ENCODE results near the gene CARNS1. TPM values are rescaled to one million over a fixed set of nuclear protein-coding genes. Genes with fewer than 3 reads are reported as not detected.
A peak's percentile ranks its signal among the peaks of the same experiment; 100 is the strongest.

Gene CARNS1
- total and polyA plus RNA-seq, 10 of the 15 experiments (the other 5 are each of a cell fraction or from before 2014, with no cell fraction given), result 0.02 to 0.14 (median 0.10) TPM; not detected in 3

DNA sequence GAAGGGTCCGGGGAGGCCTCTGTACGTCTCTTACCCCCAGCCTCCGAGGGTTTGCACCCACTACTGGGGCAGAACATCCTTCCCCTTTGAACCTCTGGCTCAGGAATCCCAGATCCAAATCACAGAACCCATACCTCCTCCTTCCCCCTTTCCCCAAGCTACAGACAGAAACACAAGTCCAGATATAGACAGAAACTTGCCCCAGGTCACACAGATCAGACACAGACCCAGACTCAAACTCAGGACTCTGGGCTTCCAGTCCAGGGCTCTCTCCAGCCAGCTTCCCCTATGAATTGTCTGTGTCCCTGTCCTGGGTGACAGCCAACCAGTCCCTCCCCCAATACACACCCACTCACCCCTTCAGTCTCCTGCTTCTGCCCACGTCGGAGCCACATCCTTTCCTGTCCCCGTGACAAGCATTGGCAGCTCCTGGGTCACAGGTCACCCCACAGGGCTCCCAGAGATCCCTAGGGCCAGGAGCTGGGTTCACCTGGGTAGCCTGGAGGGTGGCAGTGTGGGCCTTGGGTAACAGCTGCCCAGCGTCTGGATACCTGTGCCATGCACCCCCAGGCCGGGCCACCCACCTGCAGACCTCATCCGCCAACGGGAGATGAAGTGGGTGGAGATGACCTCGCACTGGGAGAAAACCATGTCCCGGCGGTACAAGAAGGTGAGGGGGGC, 10.8 kb upstream of the CARNS1 start (continued):
- TF ChIP-seq, protein P1, sequence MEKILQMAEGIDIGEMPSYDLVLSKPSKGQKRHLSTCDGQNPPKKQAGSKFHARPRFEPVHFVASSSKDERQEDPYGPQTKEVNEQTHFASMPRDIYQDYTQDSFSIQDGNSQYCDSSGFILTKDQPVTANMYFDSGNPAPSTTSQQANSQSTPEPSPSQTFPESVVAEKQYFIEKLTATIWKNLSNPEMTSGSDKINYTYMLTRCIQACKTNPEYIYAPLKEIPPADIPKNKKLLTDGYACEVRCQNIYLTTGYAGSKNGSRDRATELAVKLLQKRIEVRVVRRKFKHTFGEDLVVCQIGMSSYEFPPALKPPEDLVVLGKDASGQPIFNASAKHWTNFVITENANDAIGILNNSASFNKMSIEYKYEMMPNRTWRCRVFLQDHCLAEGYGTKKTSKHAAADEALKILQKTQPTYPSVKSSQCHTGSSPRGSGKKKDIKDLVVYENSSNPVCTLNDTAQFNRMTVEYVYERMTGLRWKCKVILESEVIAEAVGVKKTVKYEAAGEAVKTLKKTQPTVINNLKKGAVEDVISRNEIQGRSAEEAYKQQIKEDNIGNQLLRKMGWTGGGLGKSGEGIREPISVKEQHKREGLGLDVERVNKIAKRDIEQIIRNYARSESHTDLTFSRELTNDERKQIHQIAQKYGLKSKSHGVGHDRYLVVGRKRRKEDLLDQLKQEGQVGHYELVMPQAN (conservative IDR thresholded peaks at IDR 0.05), result no peak
- TF ChIP-seq, protein P2, sequence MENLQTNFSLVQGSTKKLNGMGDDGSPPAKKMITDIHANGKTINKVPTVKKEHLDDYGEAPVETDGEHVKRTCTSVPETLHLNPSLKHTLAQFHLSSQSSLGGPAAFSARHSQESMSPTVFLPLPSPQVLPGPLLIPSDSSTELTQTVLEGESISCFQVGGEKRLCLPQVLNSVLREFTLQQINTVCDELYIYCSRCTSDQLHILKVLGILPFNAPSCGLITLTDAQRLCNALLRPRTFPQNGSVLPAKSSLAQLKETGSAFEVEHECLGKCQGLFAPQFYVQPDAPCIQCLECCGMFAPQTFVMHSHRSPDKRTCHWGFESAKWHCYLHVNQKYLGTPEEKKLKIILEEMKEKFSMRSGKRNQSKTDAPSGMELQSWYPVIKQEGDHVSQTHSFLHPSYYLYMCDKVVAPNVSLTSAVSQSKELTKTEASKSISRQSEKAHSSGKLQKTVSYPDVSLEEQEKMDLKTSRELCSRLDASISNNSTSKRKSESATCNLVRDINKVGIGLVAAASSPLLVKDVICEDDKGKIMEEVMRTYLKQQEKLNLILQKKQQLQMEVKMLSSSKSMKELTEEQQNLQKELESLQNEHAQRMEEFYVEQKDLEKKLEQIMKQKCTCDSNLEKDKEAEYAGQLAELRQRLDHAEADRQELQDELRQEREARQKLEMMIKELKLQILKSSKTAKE (IDR thresholded peaks at IDR 0.05; ENCODE audit: low read depth, poor library complexity, severe bottlenecking), result no peak
- TF ChIP-seq, protein P3, sequence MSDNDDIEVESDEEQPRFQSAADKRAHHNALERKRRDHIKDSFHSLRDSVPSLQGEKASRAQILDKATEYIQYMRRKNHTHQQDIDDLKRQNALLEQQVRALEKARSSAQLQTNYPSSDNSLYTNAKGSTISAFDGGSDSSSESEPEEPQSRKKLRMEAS (IDR thresholded peaks at IDR 0.05; ENCODE audit: low read depth, low read length), result no peak

DNA sequence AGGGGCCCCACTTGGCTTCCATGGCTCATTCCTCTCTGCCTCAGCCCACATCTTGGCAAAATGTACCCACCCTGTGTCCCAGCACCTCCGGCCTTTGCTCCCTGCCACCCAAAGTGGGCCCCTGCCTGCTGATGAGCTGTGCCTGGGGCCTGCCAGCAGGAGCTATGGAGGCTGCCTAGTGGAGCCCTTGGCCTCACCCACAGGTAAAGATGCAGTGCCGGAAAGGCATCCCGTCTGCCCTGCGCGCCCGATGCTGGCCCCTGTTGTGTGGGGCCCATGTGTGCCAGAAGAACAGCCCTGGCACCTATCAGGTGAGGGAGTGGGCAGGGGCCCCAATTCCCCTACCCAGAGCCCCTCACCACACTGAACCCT, 10.3 kb upstream of the CARNS1 start:
- in situ Hi-C loops (cut with MboI) (no loop called here), intact Hi-C loops (cut with micrococcal nuclease; ENCODE audit: unreplicated experiment) (no loop called here)
- POLR2A ChIA-PET, result interaction anchor here (0.5 to 7.3 kb wide), 12 partner anchors 7 to 81 kb away, joined by 3 to 112 read pairs (median 20); partner anchors contain the start of genes AIP, POLD4, PTPRCAP and RPS6KB2
- 44% methylated on average over 6 of the region's 6 CpGs for WGBS (ENCODE audit: insufficient coverage, insufficient replicate concordance, low lambda C conversion rate, missing lambda C conversion rate)
- SMC1A ChIA-PET (ENCODE audit: uncharacterized antibody, unreplicated experiment), result interaction anchor here (0.8 to 5.7 kb wide), 5 partner anchors 13 to 83 kb away, joined by 3 to 46 read pairs (median 4); partner anchors contain the start of genes AIP, PTPRCAP and TMEM134
- Histone ChIP-seq H3K4me2 (ENCODE audit: control insufficient read depth, insufficient read depth) (peak overlapping the region; percentile 69), H4K20me1 (ENCODE audit: control insufficient read depth, insufficient read depth) (no peaks in the 10 kb centered on the region; the same call in 1 of the 2 replicates), H3K36me3 (ENCODE audit: control insufficient read depth in 2 of 2, insufficient read depth in 2 of 2, low read length in 1 of 2) (peaks cover 0 to 6% of the 10 kb centered on the region in 2 experiments; a peak in 2 of 4 replicates), H3K27ac (ENCODE audit: control insufficient read depth, insufficient read depth) (peak overlapping the region; percentile 99), H3K4me3 (peak overlapping the region; percentile 82), H3K79me2 (ENCODE audit: control insufficient read depth, insufficient read depth, low read length) (peaks cover 47% of the 10 kb centered on the region), H3K9ac (ENCODE audit: control insufficient read depth, insufficient read depth, low read length) (peak overlapping the region; percentile 91), H3K27me3 (replicated peaks in 1 of 2; ENCODE audit: control insufficient read depth in 2 of 2, insufficient read depth in 2 of 2, low read length in 1 of 2) (no peaks in the 10 kb centered on the region), H2AFZ (ENCODE audit: control insufficient read depth, low read depth, low read length) (no peak overlapping the region), H3K4me1 (ENCODE audit: control insufficient read depth, insufficient read depth, low read length) (peaks cover 70% of the 10 kb centered on the region), H3K9me3 (replicated peaks; ENCODE audit: control insufficient read depth, insufficient read depth, low read length) (no peaks in the 10 kb centered on the region; the same call in 2 of the 3 replicates)
- no peak for FAIRE-seq
- CTCF ChIA-PET, result interaction anchor here (0.6 to 5.0 kb wide), 7 partner anchors 9 to 254 kb away, joined by 3 to 53 read pairs (median 5); partner anchors contain the start of genes AIP, CORO1B and PTPRCAP
- DNase-seq (ENCODE audit: low read depth, low spot score), result no peak
- RAD21 ChIA-PET (ENCODE audit: unreplicated experiment), result interaction anchor here (0.6 to 6.4 kb wide), 4 partner anchors 16 to 81 kb away, joined by 3 to 112 read pairs (median 56); partner anchors contain the start of genes AIP, PTPRCAP and TMEM134
- ATAC-seq, result no peak
- BruUV-seq (replicated peaks), result no TSS peak
- TF ChIP-seq, protein P4, sequence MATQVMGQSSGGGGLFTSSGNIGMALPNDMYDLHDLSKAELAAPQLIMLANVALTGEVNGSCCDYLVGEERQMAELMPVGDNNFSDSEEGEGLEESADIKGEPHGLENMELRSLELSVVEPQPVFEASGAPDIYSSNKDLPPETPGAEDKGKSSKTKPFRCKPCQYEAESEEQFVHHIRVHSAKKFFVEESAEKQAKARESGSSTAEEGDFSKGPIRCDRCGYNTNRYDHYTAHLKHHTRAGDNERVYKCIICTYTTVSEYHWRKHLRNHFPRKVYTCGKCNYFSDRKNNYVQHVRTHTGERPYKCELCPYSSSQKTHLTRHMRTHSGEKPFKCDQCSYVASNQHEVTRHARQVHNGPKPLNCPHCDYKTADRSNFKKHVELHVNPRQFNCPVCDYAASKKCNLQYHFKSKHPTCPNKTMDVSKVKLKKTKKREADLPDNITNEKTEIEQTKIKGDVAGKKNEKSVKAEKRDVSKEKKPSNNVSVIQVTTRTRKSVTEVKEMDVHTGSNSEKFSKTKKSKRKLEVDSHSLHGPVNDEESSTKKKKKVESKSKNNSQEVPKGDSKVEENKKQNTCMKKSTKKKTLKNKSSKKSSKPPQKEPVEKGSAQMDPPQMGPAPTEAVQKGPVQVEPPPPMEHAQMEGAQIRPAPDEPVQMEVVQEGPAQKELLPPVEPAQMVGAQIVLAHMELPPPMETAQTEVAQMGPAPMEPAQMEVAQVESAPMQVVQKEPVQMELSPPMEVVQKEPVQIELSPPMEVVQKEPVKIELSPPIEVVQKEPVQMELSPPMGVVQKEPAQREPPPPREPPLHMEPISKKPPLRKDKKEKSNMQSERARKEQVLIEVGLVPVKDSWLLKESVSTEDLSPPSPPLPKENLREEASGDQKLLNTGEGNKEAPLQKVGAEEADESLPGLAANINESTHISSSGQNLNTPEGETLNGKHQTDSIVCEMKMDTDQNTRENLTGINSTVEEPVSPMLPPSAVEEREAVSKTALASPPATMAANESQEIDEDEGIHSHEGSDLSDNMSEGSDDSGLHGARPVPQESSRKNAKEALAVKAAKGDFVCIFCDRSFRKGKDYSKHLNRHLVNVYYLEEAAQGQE (IDR thresholded peaks at IDR 0.05; ENCODE audit: low read depth, low read length), result no peak
- TF ChIP-seq RAD21 (IDR thresholded peaks at IDR 0.05; ENCODE audit: insufficient read depth, low read depth, low read length), result no peak
- no peak for TF ChIP-seq HCFC1 (IDR thresholded peaks at IDR 0.05; ENCODE audit: low read length)
- no peak for TF ChIP-seq EZH2 (IDR thresholded peaks at IDR 0.05; ENCODE audit: borderline replicate concordance, control insufficient read depth, low read depth, low read length)
- TF ChIP-seq HDAC6 (IDR thresholded peaks at IDR 0.05; ENCODE audit: unreplicated experiment), result no peak
- no peak for TF ChIP-seq MEF2B (IDR thresholded peaks at IDR 0.05; ENCODE audit: partially characterized antibody, poor library complexity, severe bottlenecking)
